Measurements from ENCODE around the gene PTTG1IP.

PTTG1IP gene

GRCh38 chr21:44801468-44802395, 71.8 kb downstream of the PTTG1IP start, which contains the start of gene UBE2G2:
Gene UBE2G2 (minus strand): TSS chr21:44801820. CDS start chr21:44801748, 72 bp downstream.
- peak; percentile 81 to 85 for DNase-seq (ENCODE audit: low read depth in 2 of 2)

DNA sequence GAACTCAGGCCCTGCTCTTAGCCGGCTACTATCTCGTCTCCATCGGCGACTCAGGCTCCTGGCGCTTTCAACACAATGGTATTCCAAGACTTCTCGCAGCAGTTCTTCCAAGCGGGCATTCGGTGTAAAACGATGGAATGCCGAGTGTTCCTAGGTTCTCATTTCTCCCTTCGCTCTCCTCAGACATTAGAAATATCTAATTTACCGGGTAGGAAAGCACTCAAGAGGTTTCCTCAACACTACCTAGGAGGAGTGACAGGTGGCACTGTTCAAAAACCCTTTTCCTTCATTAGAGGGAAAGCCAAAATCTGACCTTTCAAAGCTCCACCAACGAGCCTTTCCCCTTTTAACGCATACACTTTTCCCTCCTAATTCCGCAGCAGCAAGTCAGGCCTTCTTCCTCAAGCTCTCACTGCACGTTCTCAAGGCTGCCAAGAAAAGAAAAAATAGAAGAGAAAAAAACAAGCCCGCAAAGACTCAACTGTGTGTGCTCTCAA, 72.5 kb downstream of the PTTG1IP start:
- DNase-seq (ENCODE audit: low read depth in 2 of 2), result no peak

DNA sequence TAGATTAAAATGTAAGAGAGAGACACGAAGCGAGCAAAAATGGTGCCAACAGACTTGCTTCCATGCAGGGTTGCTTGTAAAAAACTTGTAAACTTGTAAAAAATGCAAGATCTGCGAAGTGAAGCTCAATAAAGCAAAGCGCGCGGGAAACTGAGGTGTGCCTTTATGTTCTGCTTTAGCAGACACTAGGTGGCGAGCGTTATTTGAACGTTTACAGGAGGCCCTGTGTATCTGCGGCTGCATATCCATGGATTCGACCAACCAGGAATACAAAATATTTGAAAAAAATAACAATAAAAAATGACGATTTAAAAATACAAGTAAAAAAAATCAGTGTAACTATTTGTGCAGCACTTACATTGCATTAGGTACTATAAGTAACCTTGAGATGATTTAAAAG, 73.4 kb downstream of the PTTG1IP start:
- DNase-seq (ENCODE audit: low read depth in 2 of 2), result no peak

DNA sequence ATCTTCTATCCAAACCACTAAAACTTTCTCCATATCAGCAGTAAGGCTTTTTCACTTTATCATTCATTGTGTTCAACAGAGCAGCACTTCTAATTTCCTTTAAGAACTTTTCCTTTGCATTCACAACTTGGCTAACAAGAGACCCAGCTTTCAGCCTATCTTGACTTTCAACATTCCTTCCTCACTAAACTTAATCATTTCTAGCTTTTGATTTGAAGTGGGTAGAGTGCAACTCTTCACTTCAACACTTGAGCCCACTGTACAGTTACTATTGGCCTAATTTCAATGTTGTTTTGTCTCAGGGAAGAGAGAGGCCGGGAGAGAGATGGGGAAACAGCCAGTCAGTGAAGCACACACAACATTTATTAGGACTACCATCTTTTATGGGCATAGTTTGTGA, 73.8 kb downstream of the PTTG1IP start:
- DNase-seq (ENCODE audit: low read depth in 2 of 2), result no peak
